K562 (cell line): Measurements from ENCODE around the gene HCAR1. TPM values are rescaled to one million over a fixed set of nuclear protein-coding genes. Genes with fewer than 3 reads are reported as not detected.

Source experiments
- AFF4 ChIP-seq: sonication (generic); formaldehyde crosslinking; IDR thresholded peaks from 2 replicates; pipeline ENCODE4 v1.8.0; 2023; ENCODE audit warnings: mild to moderate bottlenecking, missing genetic modification reagents
- CBFA2T2 ChIP-seq: fragments of 450-650 bp; conservative IDR thresholded peaks from 2 replicates; pipeline ENCODE4 v1.6.1; 2017; ENCODE audit warnings: mild to moderate bottlenecking
- CBFB ChIP-seq: sonication (generic); formaldehyde crosslinking; IDR thresholded peaks from 2 replicates; pipeline ENCODE4 v1.4.0; 2020; ENCODE audit warnings: mild to moderate bottlenecking, missing genetic modification reagents
- CCNT2 ChIP-seq: IDR thresholded peaks from 2 replicates; pipeline ENCODE4 v1.6.1; 2011; ENCODE audit warnings: borderline replicate concordance, low read depth, mild to moderate bottlenecking, moderate library complexity, mixed read lengths, low read length; ENCODE audit not compliant: insufficient read length; ENCODE audit errors: extremely low read depth
- EP300 ChIP-seq: IDR thresholded peaks from 2 replicates; pipeline ENCODE4 v1.6.1; 2012; ENCODE audit warnings: low read length, improper control_type of control experiment
- HCFC1 ChIP-seq: IDR thresholded peaks from 2 replicates; pipeline ENCODE4 v1.6.1; 2012; ENCODE audit warnings: low read depth, low read length, improper control_type of control experiment
- HDAC8 ChIP-seq: fragments of 450-650 bp; IDR thresholded peaks from 2 replicates; pipeline ENCODE4 v1.6.1; 2016; ENCODE audit warnings: mild to moderate bottlenecking, missing genetic modification characterization, moderate library complexity, missing compliant biosample characterization
- HNRNPK ChIP-seq: fragments of 200-400 bp; formaldehyde crosslinking; IDR thresholded peaks from one replicate; pipeline ENCODE4 v1.6.1; 2018; ENCODE audit warnings: mild to moderate bottlenecking, low read depth, low read length; ENCODE audit not compliant: poor library complexity, severe bottlenecking
- JUND ChIP-seq, 2 experiments: IDR thresholded peaks; 2 replicates in 1 of 2; 3 replicates in 1 of 2; pipeline ENCODE4 v1.6.1; 2011; ENCODE audit warnings: borderline replicate concordance in 2 of 2, low read depth in 2 of 2, low read length in 2 of 2, improper control_type of control experiment in 1 of 2, missing biosample characterization in 1 of 2, missing genetic modification characterization in 1 of 2, missing genetic modification reagents in 1 of 2
- KAT8 ChIP-seq: fragments of 450-650 bp; IDR thresholded peaks from 2 replicates; pipeline ENCODE4 v1.6.1; 2016; ENCODE audit warnings: low read depth, mild to moderate bottlenecking
- NR1H2 ChIP-seq: sonication (generic); formaldehyde crosslinking; IDR thresholded peaks from 2 replicates; pipeline ENCODE4 v1.4.0; 2020; ENCODE audit warnings: mild to moderate bottlenecking, missing genetic modification reagents
- PCBP1 ChIP-seq: fragments of 200-400 bp; formaldehyde crosslinking; IDR thresholded peaks from 2 replicates; pipeline ENCODE4 v1.6.1; 2018; ENCODE audit warnings: mild to moderate bottlenecking, low read depth, low read length; ENCODE audit not compliant: poor library complexity, severe bottlenecking
- PHB ChIP-seq: fragments of 250-450 bp; sonication (Bioruptor Pico); IDR thresholded peaks from 2 replicates; pipeline ENCODE4 v1.5.0; 2021
- RBM17 ChIP-seq: fragments of 200-400 bp; formaldehyde crosslinking; IDR thresholded peaks from 2 replicates; pipeline ENCODE4 v1.6.1; 2017; ENCODE audit warnings: low read depth, mild to moderate bottlenecking, low read length, borderline replicate concordance
- SPI1 ChIP-seq: IDR thresholded peaks from 2 replicates; pipeline ENCODE4 v1.6.1; 2011; ENCODE audit warnings: low read depth, low read length, control low read depth, borderline replicate concordance
- TCF7 ChIP-seq: sonication (generic); IDR thresholded peaks from 2 replicates; pipeline ENCODE4 v1.6.1; 2016; ENCODE audit warnings: antibody characterized with exemption, borderline replicate concordance
- ZC3H8 ChIP-seq: fragments of 450-650 bp; IDR thresholded peaks from 2 replicates; pipeline ENCODE4 v1.6.1; 2017
- ZNF316 ChIP-seq: fragments of 450-650 bp; IDR thresholded peaks from 2 replicates; pipeline ENCODE4 v1.6.1; 2016
- ZNF436 ChIP-seq: fragments of 250-450, 450-650 bp; sonication (Bioruptor Pico); formaldehyde crosslinking; IDR thresholded peaks from 2 replicates; pipeline ENCODE4 v1.7.0; 2020; ENCODE audit warnings: mild to moderate bottlenecking
- ZNF586 ChIP-seq: fragments of 450-650 bp; formaldehyde crosslinking; conservative IDR thresholded peaks from 2 replicates; pipeline ENCODE4 v1.4.0; 2020; ENCODE audit warnings: mild to moderate bottlenecking, moderate library complexity
- ZNF75A ChIP-seq: fragments of 450-650 bp; formaldehyde crosslinking; IDR thresholded peaks from 2 replicates; pipeline ENCODE4 v1.4.0; 2020; ENCODE audit warnings: mild to moderate bottlenecking
- polyA plus RNA-seq, 8 experiments: library from polyadenylated mRNA; depleted of rRNA in 4 of 8; stranded (reverse) in 5 of 8; unstranded in 3 of 8; fragments of >200 nt; fragmentation: Nextera tagmentation in 2 of 8; fragmentation: Illumina TruSeq in 1 of 8; extraction: Ambion mirVana in 2 of 8; extraction: Trizol in 1 of 8; gene quantifications; 2 replicates each; pipeline versions ENCODE4 v1.2.1 to v1.2.3, GENCODE V29; 2011 to 2014; ENCODE audit warnings: inconsistent platforms in 1 of 8, missing spikeins in 1 of 8
- total RNA-seq, 7 experiments: library from RNA; depleted of rRNA in 6 of 7; stranded (reverse); fragments of >200 nt in 6 of 7; fragmentation: Illumina TruSeq in 2 of 7; extraction: Trizol in 2 of 7; gene quantifications; 2 replicates each; pipeline versions ENCODE4 v1.2.1 to v1.2.3, GENCODE V29; 2011 to 2021; ENCODE audit warnings: low replicate concordance in 1 of 7
- TF ChIP-seq, protein P1 (sequence below): fragments of 450-650 bp; formaldehyde crosslinking; IDR thresholded peaks from 2 replicates; pipeline ENCODE4 v1.4.0; 2020; ENCODE audit warnings: mild to moderate bottlenecking, moderate library complexity

The HCAR1 gene
- total and polyA plus RNA-seq, 9 of the 15 experiments (the other 6 are each of a cell fraction or from before 2014, with no cell fraction given): not detected

GRCh38 chr12:122752464-122753318, 22.0 kb upstream of the HCAR1 start, which contains the start of gene DENR (continued):
- TF ChIP-seq AFF4 (CRISPR knock-in tag): peak; percentile 77; the same call in 1 of the 2 replicates
- TF ChIP-seq HNRNPK: no peak
- no peak for TF ChIP-seq ZC3H8
- TF ChIP-seq, protein P1, sequence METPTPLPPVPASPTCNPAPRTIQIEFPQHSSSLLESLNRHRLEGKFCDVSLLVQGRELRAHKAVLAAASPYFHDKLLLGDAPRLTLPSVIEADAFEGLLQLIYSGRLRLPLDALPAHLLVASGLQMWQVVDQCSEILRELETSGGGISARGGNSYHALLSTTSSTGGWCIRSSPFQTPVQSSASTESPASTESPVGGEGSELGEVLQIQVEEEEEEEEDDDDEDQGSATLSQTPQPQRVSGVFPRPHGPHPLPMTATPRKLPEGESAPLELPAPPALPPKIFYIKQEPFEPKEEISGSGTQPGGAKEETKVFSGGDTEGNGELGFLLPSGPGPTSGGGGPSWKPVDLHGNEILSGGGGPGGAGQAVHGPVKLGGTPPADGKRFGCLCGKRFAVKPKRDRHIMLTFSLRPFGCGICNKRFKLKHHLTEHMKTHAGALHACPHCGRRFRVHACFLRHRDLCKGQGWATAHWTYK: no peak
- TF ChIP-seq SPI1: no peak
- no peak for TF ChIP-seq NR1H2
- no peak for TF ChIP-seq CBFA2T2
- no peak for TF ChIP-seq ZNF75A (CRISPR knock-in tag)
- no peak for TF ChIP-seq ZNF436
- TF ChIP-seq TCF7: peak; percentile 33; the same call in 1 of the 2 replicates
- TF ChIP-seq PCBP1: no peak
- peak; percentile 90 for TF ChIP-seq CCNT2
- no peak for TF ChIP-seq PHB
- peak; percentile 57 for TF ChIP-seq HCFC1
- TF ChIP-seq RBM17: no peak
- no peak for TF ChIP-seq ZNF586 (CRISPR knock-in tag)
- no peak for TF ChIP-seq EP300
- peak; percentile 89 for TF ChIP-seq ZNF316
- TF ChIP-seq JUND (IDR thresholded peaks at IDR 0.05; ENCODE audit: borderline replicate concordance, low read depth, low read length): 0 out of 2 replicates have a peak, but pooled peaks have one; percentile 59
- TF ChIP-seq JUND (tag; IDR thresholded peaks at IDR 0.05; ENCODE audit: borderline replicate concordance, low read depth, low read length): peak; percentile 75; the same call in 1 of the 3 replicates
- TF ChIP-seq CBFB: peak; percentile 21; the same call in 1 of the 2 replicates
- TF ChIP-seq KAT8: no peak
- TF ChIP-seq HDAC8 (tag): no peak
